Body of pancreas (tissue), 4 donors: ENCODE results near the gene ZNF107.

Experiments
- CTCF ChIP-seq, 7 experiments: fragments of 450-650 bp in 4 of 7; fragments of 200-600 bp in 3 of 7; sonication (generic) in 3 of 7; IDR thresholded peaks; one replicate each; pipeline ENCODE4 v1.5.1; 2016 to 2019; ENCODE audit warnings: antibody characterized with exemption in 7 of 7
- POLR2A ChIP-seq, 3 donors: fragments of 450-650 bp; IDR thresholded peaks; one replicate each; pipeline ENCODE4 v1.6.1; 2016; ENCODE audit warnings: antibody characterized with exemption in 3 of 3, mild to moderate bottlenecking in 2 of 3

GRCh38 chr7:64667311-64667710, 1.4 kb downstream of the ZNF107 start:
- no peak for TF ChIP-seq CTCF (IDR thresholded peaks at IDR 0.05)
- TF ChIP-seq POLR2A (IDR thresholded peaks at IDR 0.05): no peak
